Fibroblast of lung (primary cell): ENCODE results near the gene ETS2. TPM values are rescaled to one million over a fixed set of nuclear protein-coding genes. Genes with fewer than 3 reads are reported as not detected.

ENCODE experiments used
- DNase-seq, 2 donors: peaks; one replicate each; pipeline versions ENCODE4 v3.0.0 to v3.0.0-alpha.2; 2010; ENCODE audit warnings: low read depth in 2 of 2
- H2AFZ ChIP-seq: 2 replicates; pipeline ENCODE4 v1.5.1; 2012; ENCODE audit warnings: low read length, control low read depth, inconsistent platforms
- H3K27ac ChIP-seq: 2 replicates; pipeline ENCODE4 v1.5.1; 2011; ENCODE audit warnings: low read length, control low read depth; ENCODE audit not compliant: insufficient read depth
- H3K27me3 ChIP-seq: 2 replicates; pipeline ENCODE4 v1.5.1; 2011; ENCODE audit warnings: mild to moderate bottlenecking, low read length; ENCODE audit not compliant: control insufficient read depth, insufficient read depth
- H3K36me3 ChIP-seq: 2 replicates; pipeline ENCODE4 v1.5.1; 2011; ENCODE audit warnings: low read length; ENCODE audit not compliant: control insufficient read depth, insufficient read depth
- H3K4me1 ChIP-seq: 2 replicates; pipeline ENCODE4 v1.5.1; 2011; ENCODE audit warnings: low read length; ENCODE audit not compliant: control insufficient read depth, insufficient read depth; ENCODE audit errors: extremely low read depth
- H3K4me2 ChIP-seq: 2 replicates; pipeline ENCODE4 v1.5.1; 2011; ENCODE audit warnings: low read length, control low read depth; ENCODE audit not compliant: insufficient read depth; ENCODE audit errors: extremely low read depth
- H3K4me3 ChIP-seq, 4 experiments: fragments of 200-600 bp in 1 of 4; sonication (generic) in 1 of 4; replicated peaks in 1 of 4; 2 replicates each; pipeline ENCODE4 v1.5.1; 2011 to 2016; ENCODE audit warnings: low read length in 4 of 4, low read depth in 3 of 4, mild to moderate bottlenecking in 3 of 4, control low read depth in 2 of 4, inconsistent platforms in 1 of 4, mixed read lengths in 1 of 4; ENCODE audit not compliant: insufficient read depth in 1 of 4; ENCODE audit errors: control extremely low read depth in 1 of 4
- H3K79me2 ChIP-seq: 2 replicates; pipeline ENCODE4 v1.5.1; 2012; ENCODE audit warnings: mild to moderate bottlenecking, low read length, inconsistent platforms; ENCODE audit not compliant: control insufficient read depth, insufficient read depth
- H3K9ac ChIP-seq: 2 replicates; pipeline ENCODE4 v1.5.1; 2011; ENCODE audit warnings: mild to moderate bottlenecking, low read length, control low read depth; ENCODE audit not compliant: insufficient read depth
- H3K9me3 ChIP-seq: 2 replicates; pipeline ENCODE4 v1.5.1; 2012; ENCODE audit warnings: low read depth, low read length; ENCODE audit not compliant: control insufficient read depth, insufficient read depth
- H4K20me1 ChIP-seq: 2 replicates; pipeline ENCODE4 v1.5.1; 2011; ENCODE audit warnings: low read length; ENCODE audit not compliant: control insufficient read depth, insufficient read depth; ENCODE audit errors: extremely low read depth
- CTCF ChIP-seq, 2 donors: IDR thresholded peaks in 1 of 2; conservative IDR thresholded peaks in 1 of 2; 1 replicate in 1 of 2; 2 replicates in 1 of 2; pipeline ENCODE4 v1.5.1; 2011 to 2012; ENCODE audit warnings: low read length in 2 of 2, control low read depth in 1 of 2, inconsistent platforms in 1 of 2, low read depth in 1 of 2, mild to moderate bottlenecking in 1 of 2
- EZH2 ChIP-seq: IDR thresholded peaks from 2 replicates; pipeline ENCODE4 v1.5.1; 2012; ENCODE audit warnings: low read length, control low read depth, mild to moderate bottlenecking; ENCODE audit errors: missing control alignments
- polyA plus RNA-seq, 2 donors: library from polyadenylated mRNA; depleted of rRNA in 1 of 2; stranded (reverse) in 1 of 2; unstranded in 1 of 2; fragments of >200 nt; gene quantifications; 2 replicates each; pipeline ENCODE4 v1.2.1, GENCODE V29; 2011 to 2012; ENCODE audit warnings: missing spikeins in 1 of 2
- total RNA-seq: library from RNA; depleted of rRNA; stranded (reverse); fragments of >200 nt; gene quantifications from 2 replicates; pipeline ENCODE4 v1.2.1, GENCODE V29; 2014

The ETS2 gene
- total and polyA plus RNA-seq, 2 donors (not counting 1 experiment from before 2014, with no cell fraction given) = 28.0 to 77.3 TPM

- Histone ChIP-seq H3K4me1 (peaks cover 20% of the 10 kb centered on the region), H3K9me3 (no peaks in the 10 kb centered on the region), H3K4me2 (no peak overlapping the region), H3K9ac (no peak overlapping the region), H3K4me3 (no peak overlapping the region), H2AFZ (no peak overlapping the region), H3K27ac (peak overlapping the region; percentile 78), H3K27me3 (no peaks in the 10 kb centered on the region), H3K79me2 (no peaks in the 10 kb centered on the region), H4K20me1 (no peaks in the 10 kb centered on the region), H3K36me3 (no peaks in the 10 kb centered on the region)
- no peak for DNase-seq
- TF ChIP-seq CTCF (conservative IDR thresholded peaks at IDR 0.05 in 1 of 2, IDR thresholded peaks at IDR 0.05 in 1 of 2; ENCODE audit: low read depth in 1 of 2, low read length in 2 of 2) = no peak
- no peak for TF ChIP-seq EZH2
Observed at GRCh38 chr21:38840456-38841300, 34.9 kb downstream of the ETS2 start.

GRCh38 chr21:38841472-38841871 lies 35.7 kb downstream of the ETS2 start:
- H3K4me3 ChIP-seq = no peak overlapping the region
- no peaks in the 10 kb centered on the region for H3K79me2 ChIP-seq
- no peak overlapping the region for H3K4me2 ChIP-seq
- no peak overlapping the region for H3K9ac ChIP-seq
- DNase-seq = no peak
- TF ChIP-seq CTCF (conservative IDR thresholded peaks at IDR 0.05 in 1 of 2, IDR thresholded peaks at IDR 0.05 in 1 of 2; ENCODE audit: low read depth in 1 of 2, low read length in 2 of 2) (no peak), EZH2 (no peak)
- peaks cover 20% of the 10 kb centered on the region for H3K4me1 ChIP-seq
- H2AFZ ChIP-seq = no peak overlapping the region
- H3K27ac ChIP-seq = no peak overlapping the region
- H3K27me3 ChIP-seq = no peaks in the 10 kb centered on the region
- H3K9me3 ChIP-seq = no peaks in the 10 kb centered on the region
- no peaks in the 10 kb centered on the region for H4K20me1 ChIP-seq
- H3K36me3 ChIP-seq = no peaks in the 10 kb centered on the region

- no peak for TF ChIP-seq EZH2
- no peak for TF ChIP-seq CTCF (conservative IDR thresholded peaks at IDR 0.05 in 1 of 2, IDR thresholded peaks at IDR 0.05 in 1 of 2; ENCODE audit: low read depth in 1 of 2, low read length in 2 of 2)
Observed at GRCh38 chr21:38842079-38842478, 36.4 kb downstream of the ETS2 start.

More at GRCh38 chr21:38842079-38842478, 36.4 kb downstream of the ETS2 start:
- Histone ChIP-seq H3K79me2 (no peaks in the 10 kb centered on the region), H3K9me3 (no peaks in the 10 kb centered on the region), H3K4me2 (no peak overlapping the region), H3K4me1 (peaks cover 20% of the 10 kb centered on the region), H2AFZ (no peak overlapping the region), H3K36me3 (no peaks in the 10 kb centered on the region), H3K27me3 (no peaks in the 10 kb centered on the region), H4K20me1 (no peaks in the 10 kb centered on the region), H3K9ac (no peak overlapping the region), H3K4me3 (no peak overlapping the region), H3K27ac (no peak overlapping the region)
- no peak for DNase-seq
